ENCODE measurements around the gene RUNX3. TPM values are rescaled to one million over a fixed set of nuclear protein-coding genes. Genes with fewer than 3 reads are reported as not detected.

RUNX3 gene
- total and polyA plus RNA-seq, 2 donors from 2014 or later: 0.47 to 7.9 TPM

- H3K9me3 ChIP-seq (ENCODE audit: control insufficient read depth in 2 of 3, insufficient read depth in 1 of 3, low read length in 3 of 3): no peaks in the 10 kb centered on the region
- intact Hi-C loops (cut with DNase I): no loop called here
- no peak for TF ChIP-seq CTCF (IDR thresholded peaks at IDR 0.05; ENCODE audit: borderline replicate concordance, extremely low read depth, insufficient read depth)
- H3K36me3 ChIP-seq (ENCODE audit: control insufficient read depth in 2 of 3, insufficient read depth in 3 of 3, low read length in 3 of 3): no peaks in the 10 kb centered on the region
- no peaks in the 10 kb centered on the region for H3K4me1 ChIP-seq (ENCODE audit: control insufficient read depth in 2 of 3, insufficient read depth in 2 of 3, low read depth in 1 of 3, low read length in 3 of 3)
- no peak overlapping the region for H3K9ac ChIP-seq (ENCODE audit: low read length in 3 of 3)
- H3K4me3 ChIP-seq (ENCODE audit: low read length in 3 of 3): no peak overlapping the region
- DNase-seq (peak in 1 of 5 donors; percentile 37), FAIRE-seq (no peak)
- H3K27ac ChIP-seq (ENCODE audit: low read depth in 2 of 2, low read length in 2 of 2): no peak overlapping the region
- H3K27me3 ChIP-seq (ENCODE audit: control insufficient read depth, insufficient read depth, low read length): no peaks in the 10 kb centered on the region
Measured at GRCh38 chr1:24966724-24967346, 36.8 kb upstream of the RUNX3 start.

- no peak overlapping the region for H3K27ac ChIP-seq (ENCODE audit: low read depth in 2 of 2, low read length in 2 of 2)
- TF ChIP-seq CTCF (IDR thresholded peaks at IDR 0.05; ENCODE audit: borderline replicate concordance, extremely low read depth, insufficient read depth): no peak
- FAIRE-seq: no peak
- no peak overlapping the region for H3K9ac ChIP-seq (ENCODE audit: low read length in 3 of 3)
- no peaks in the 10 kb centered on the region for H3K4me1 ChIP-seq (ENCODE audit: control insufficient read depth in 2 of 3, insufficient read depth in 2 of 3, low read depth in 1 of 3, low read length in 3 of 3)
- H3K4me3 ChIP-seq (ENCODE audit: low read length in 3 of 3): no peak overlapping the region
- no peaks in the 10 kb centered on the region for H3K36me3 ChIP-seq (ENCODE audit: control insufficient read depth in 2 of 3, insufficient read depth in 3 of 3, low read length in 3 of 3)
- H3K27me3 ChIP-seq (ENCODE audit: control insufficient read depth, insufficient read depth, low read length): no peaks in the 10 kb centered on the region
- DNase-seq: peak in 1 of 5 donors; percentile 45
- H3K9me3 ChIP-seq (ENCODE audit: control insufficient read depth in 2 of 3, insufficient read depth in 1 of 3, low read length in 3 of 3): no peaks in the 10 kb centered on the region
- intact Hi-C loops (cut with DNase I): no loop called here
Measured at GRCh38 chr1:24966121-24966723, 36.1 kb upstream of the RUNX3 start.

- Histone ChIP-seq H3K27ac (ENCODE audit: low read depth in 2 of 2, low read length in 2 of 2) (no peak overlapping the region), H3K4me3 (ENCODE audit: low read length in 3 of 3) (no peak overlapping the region), H3K4me1 (ENCODE audit: control insufficient read depth in 2 of 3, insufficient read depth in 2 of 3, low read depth in 1 of 3, low read length in 3 of 3) (no peaks in the 10 kb centered on the region), H3K36me3 (ENCODE audit: control insufficient read depth in 2 of 3, insufficient read depth in 3 of 3, low read length in 3 of 3) (no peaks in the 10 kb centered on the region), H3K9ac (ENCODE audit: low read length in 3 of 3) (no peak overlapping the region), H3K27me3 (ENCODE audit: control insufficient read depth, insufficient read depth, low read length) (no peaks in the 10 kb centered on the region), H3K9me3 (ENCODE audit: control insufficient read depth in 2 of 3, insufficient read depth in 1 of 3, low read length in 3 of 3) (no peaks in the 10 kb centered on the region)
- no peak for FAIRE-seq
- no peak for TF ChIP-seq CTCF (IDR thresholded peaks at IDR 0.05; ENCODE audit: borderline replicate concordance, extremely low read depth, insufficient read depth)
- intact Hi-C loops (cut with DNase I): no loop called here
- no peak for DNase-seq
Measured at GRCh38 chr1:24965571-24965930, 35.5 kb upstream of the RUNX3 start.
